HG03135 (cell line): Measurements from ENCODE around the gene PYROXD2.

Source experiments
- ATAC-seq: cut with Tn5 transposase; IDR thresholded peaks from one replicate; pipeline ENCODE4 v1.9.1; 2021; ENCODE audit warnings: mild to moderate bottlenecking, moderate library complexity; ENCODE audit not compliant: unreplicated experiment

The PYROXD2 gene

GRCh38 chr10:98340261-98340939, 74.6 kb downstream of the PYROXD2 start:
- peak; percentile 39 for ATAC-seq

- peak; percentile 92 for ATAC-seq
These were observed 75.2 kb downstream of the PYROXD2 start for GRCh38 chr10:98339799-98340198.

- ATAC-seq = no peak
These were observed 76.1 kb downstream of the PYROXD2 start for GRCh38 chr10:98338896-98339295.

- ATAC-seq = no peak
These were observed 76.7 kb downstream of the PYROXD2 start for GRCh38 chr10:98338318-98338717.

- no peak for ATAC-seq
These were observed 77.5 kb downstream of the PYROXD2 start for GRCh38 chr10:98337484-98337883.
